ENCODE measurements around the gene HSD11B1L. TPM values are rescaled to one million over a fixed set of nuclear protein-coding genes. Genes with fewer than 3 reads are reported as not detected.

HSD11B1L gene
- total and polyA plus RNA-seq, 7 donors, result 4.2 to 37.1 (median 19.9) TPM

DNA sequence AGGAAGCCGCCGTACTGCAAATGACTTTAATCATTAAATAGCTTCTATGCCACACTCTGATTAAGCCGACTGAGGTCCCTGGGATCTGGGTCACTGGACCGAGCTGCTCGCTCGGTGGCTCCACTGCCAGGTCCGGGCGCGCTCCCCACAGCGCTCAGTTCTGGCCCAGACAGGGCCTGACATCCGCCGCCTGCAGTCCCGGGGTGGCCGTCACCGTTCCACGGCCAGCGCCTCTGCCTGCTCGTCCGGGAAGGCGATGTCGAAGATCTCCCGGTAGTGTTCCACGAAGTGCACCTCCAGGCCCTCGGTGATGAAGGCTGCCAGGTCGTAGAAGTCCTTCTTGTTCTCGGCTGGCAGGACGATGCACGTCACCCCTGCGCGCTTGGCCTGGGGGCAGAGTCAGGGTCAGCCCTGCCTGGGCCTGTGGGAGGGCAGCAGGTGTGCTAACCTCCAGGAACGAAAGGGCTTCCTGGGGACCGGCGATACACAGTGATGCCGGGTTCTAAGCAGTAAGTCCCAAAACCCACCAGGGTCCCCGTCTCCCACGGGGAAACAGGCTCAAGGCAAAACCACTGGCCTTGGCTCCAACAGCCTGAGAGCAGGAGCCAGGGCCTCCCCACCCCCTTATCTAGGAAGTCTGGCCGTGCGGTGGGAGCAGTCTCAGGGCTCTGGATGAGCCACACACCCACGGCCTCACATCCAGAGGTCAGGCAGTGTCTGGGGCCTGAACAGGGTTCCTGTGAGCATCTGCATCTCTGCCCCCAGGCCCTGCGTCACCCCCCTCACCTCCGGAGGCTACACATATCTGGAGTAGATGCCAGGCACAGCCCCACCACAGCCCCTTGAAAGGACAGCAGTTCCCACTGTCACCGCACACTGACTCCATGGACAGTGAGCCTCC, 11.2 kb downstream of the HSD11B1L start:
- peaks cover 16 to 55% (median 52%) of the 10 kb centered on the region in 4 donors for H3K36me3 ChIP-seq
- H3K27ac ChIP-seq, result peak overlapping the region; percentile 89 to 96 (median 91)
- peaks cover 0 to 40% (median 31%) of the 10 kb centered on the region in 4 donors for H3K4me1 ChIP-seq
- intact Hi-C loops (cut with DNase I), result loop anchor here (2.0 to 5.0 kb wide), 3 partner anchors 29 to 210 kb away; partner anchors contain the start of genes CATSPERD, LONP1, NDUFA11 and SAFB
- WGBS, 2 donors, result 27 to 60% methylated on average over 42 of the region's 42 CpGs
- TF ChIP-seq, protein P1, sequence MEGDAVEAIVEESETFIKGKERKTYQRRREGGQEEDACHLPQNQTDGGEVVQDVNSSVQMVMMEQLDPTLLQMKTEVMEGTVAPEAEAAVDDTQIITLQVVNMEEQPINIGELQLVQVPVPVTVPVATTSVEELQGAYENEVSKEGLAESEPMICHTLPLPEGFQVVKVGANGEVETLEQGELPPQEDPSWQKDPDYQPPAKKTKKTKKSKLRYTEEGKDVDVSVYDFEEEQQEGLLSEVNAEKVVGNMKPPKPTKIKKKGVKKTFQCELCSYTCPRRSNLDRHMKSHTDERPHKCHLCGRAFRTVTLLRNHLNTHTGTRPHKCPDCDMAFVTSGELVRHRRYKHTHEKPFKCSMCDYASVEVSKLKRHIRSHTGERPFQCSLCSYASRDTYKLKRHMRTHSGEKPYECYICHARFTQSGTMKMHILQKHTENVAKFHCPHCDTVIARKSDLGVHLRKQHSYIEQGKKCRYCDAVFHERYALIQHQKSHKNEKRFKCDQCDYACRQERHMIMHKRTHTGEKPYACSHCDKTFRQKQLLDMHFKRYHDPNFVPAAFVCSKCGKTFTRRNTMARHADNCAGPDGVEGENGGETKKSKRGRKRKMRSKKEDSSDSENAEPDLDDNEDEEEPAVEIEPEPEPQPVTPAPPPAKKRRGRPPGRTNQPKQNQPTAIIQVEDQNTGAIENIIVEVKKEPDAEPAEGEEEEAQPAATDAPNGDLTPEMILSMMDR (IDR thresholded peaks at IDR 0.05), result no peak
- TF ChIP-seq EP300 (IDR thresholded peaks at IDR 0.05) (no peak), POLR2A (IDR thresholded peaks at IDR 0.05) (no peak), POLR2AphosphoS5 (IDR thresholded peaks at IDR 0.05) (no peak)
- H3K4me3 ChIP-seq, result peak overlapping the region in 3 of 4 donors; percentile 66 to 85 (median 68)
- no peaks in the 10 kb centered on the region for H3K27me3 ChIP-seq
- DNase-seq, result peak; percentile 69
- no peaks in the 10 kb centered on the region for H3K9me3 ChIP-seq

DNA sequence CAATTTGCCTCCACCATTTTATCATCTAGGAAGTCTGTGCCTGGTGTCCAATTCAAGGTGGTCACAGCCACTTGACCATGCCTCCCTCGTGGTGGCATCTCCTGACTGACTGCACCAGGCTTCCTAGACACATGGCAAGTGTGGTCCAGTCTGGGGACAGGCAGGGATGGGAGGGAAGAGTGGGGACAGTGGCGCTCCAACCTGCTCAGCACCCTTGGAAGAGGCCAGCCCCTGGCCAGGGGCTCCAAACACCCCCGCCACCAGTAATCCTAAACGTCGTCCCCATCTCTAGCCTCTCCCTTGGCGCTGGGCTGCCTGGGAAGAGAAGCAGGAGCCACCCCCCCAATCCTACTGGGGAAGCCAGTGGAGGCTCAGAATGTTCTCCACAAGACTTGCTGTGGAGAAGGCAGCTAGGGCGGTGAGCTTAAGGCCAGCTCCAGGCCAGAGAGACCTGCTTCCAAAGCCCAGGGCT, 11.9 kb downstream of the HSD11B1L start:
- WGBS, 2 donors, result 79 to 84% methylated on average over 7 of the region's 7 CpGs
- H3K36me3 ChIP-seq, result peaks cover 16 to 58% (median 52%) of the 10 kb centered on the region in 4 donors
- intact Hi-C loops (cut with DNase I), result loop anchor here (5.0 kb wide), 1 partner anchor 210 kb away; the partner anchor contains the start of genes NDUFA11 and VMAC
- peak overlapping the region in 3 of 4 donors; percentile 89 to 96 (median 90) for H3K27ac ChIP-seq
- no peak overlapping the region for H3K4me3 ChIP-seq
- TF ChIP-seq, protein P1 (IDR thresholded peaks at IDR 0.05), result no peak
- TF ChIP-seq EP300 (IDR thresholded peaks at IDR 0.05) (no peak), POLR2AphosphoS5 (IDR thresholded peaks at IDR 0.05) (no peak), POLR2A (IDR thresholded peaks at IDR 0.05) (no peak)
- peaks cover 0 to 34% (median 25%) of the 10 kb centered on the region in 4 donors for H3K4me1 ChIP-seq
- H3K27me3 ChIP-seq, result no peaks in the 10 kb centered on the region
- no peaks in the 10 kb centered on the region for H3K9me3 ChIP-seq
- DNase-seq, result no peak

DNA sequence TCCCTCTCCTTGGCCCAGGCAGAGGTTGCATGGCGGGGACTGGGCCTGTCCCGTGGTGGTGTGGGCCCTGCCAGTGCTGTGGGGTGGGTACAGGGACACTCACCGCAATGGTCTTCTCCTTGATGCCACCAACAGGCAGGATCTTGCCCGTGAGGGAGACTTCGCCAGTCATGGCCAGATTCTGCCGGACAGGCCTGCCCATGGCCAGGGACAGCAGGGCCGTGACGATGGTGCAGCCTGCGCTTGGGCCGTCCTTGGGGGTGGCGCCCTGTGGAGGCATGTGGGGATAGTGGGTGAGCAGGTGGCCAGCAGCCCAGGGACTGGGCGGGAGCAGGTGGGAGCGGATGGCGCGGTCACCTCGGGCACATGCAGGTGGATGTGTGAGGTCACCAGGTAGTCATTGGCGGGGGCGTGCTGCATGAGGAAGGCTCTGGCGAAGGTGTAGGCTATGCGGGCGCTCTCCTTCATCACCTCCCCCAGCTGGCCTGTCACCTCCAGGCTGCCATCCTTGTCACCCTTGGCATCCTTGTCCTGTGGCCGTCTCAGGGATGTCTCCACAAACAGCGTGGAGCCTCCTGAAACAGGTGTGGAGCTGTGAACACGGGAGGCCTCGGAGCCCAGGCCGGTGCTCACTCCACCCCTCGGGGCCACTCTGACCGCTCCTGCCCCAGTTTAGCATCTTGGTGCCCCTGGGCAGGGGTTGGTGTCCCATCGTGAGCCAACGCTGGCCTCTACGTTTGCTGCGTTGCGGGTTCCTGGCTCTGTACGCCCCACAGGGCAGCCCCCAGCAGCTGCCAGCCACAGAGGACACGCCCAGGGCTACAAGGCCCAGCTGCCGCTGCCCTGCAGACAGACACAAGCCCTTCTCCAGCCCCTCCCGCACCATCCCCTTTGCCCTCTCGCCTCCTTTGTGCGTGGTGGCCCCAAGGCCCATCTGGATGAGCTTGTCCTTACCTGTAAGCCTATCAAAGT, 12.7 kb downstream of the HSD11B1L start:
- intact Hi-C loops (cut with DNase I), result loop anchor here (5.0 kb wide), 1 partner anchor 209 kb away; the partner anchor contains the start of genes NDUFA11 and VMAC
- H3K27me3 ChIP-seq, result no peaks in the 10 kb centered on the region
- H3K4me3 ChIP-seq, result no peak overlapping the region
- peaks cover 0 to 34% (median 25%) of the 10 kb centered on the region in 4 donors for H3K4me1 ChIP-seq
- peak overlapping the region in 1 of 4 donors; percentile 89 for H3K27ac ChIP-seq
- peak; percentile 65 for DNase-seq
- H3K36me3 ChIP-seq, result peaks cover 20 to 65% (median 57%) of the 10 kb centered on the region in 4 donors
- 76 to 86% methylated on average over 39 of the region's 39 CpGs for WGBS, 2 donors
- TF ChIP-seq, protein P1 (IDR thresholded peaks at IDR 0.05), result no peak
- TF ChIP-seq POLR2A (IDR thresholded peaks at IDR 0.05), result no peak
- no peak for TF ChIP-seq POLR2AphosphoS5 (IDR thresholded peaks at IDR 0.05)
- no peak for TF ChIP-seq EP300 (IDR thresholded peaks at IDR 0.05)
- H3K9me3 ChIP-seq, result no peaks in the 10 kb centered on the region

Data from sigmoid colon (tissue), 7 donors.